SK-MEL-5 (cell line): ENCODE results near the gene FBXW4. TPM values are rescaled to one million over a fixed set of nuclear protein-coding genes. Genes with fewer than 3 reads are reported as not detected.
A peak's percentile ranks its signal among the peaks of the same experiment; 100 is the strongest.

ENCODE experiments used
- DNase-seq: peaks from one replicate; pipeline ENCODE4 v3.0.0-alpha.2; 2016; ENCODE audit warnings: low read depth, low spot score
- in situ Hi-C: cut with HindIII; loops from 2 replicates; pipeline ENCODE4 v1.10.0; 2016; ENCODE audit warnings: low sequenced_read_pairs, high pct_unique_total_duplicates, low pct_unique_long_range_greater_than_20kb
- total RNA-seq: library from RNA; depleted of rRNA; stranded (reverse); fragments of >200 nt; shearing (Covaris generic); gene quantifications from 2 replicates; pipeline ENCODE4 v1.2.3, GENCODE V29; 2014

FBXW4 gene
- total RNA-seq, 1 experiment from 2014 or later: 6.8 TPM

DNA sequence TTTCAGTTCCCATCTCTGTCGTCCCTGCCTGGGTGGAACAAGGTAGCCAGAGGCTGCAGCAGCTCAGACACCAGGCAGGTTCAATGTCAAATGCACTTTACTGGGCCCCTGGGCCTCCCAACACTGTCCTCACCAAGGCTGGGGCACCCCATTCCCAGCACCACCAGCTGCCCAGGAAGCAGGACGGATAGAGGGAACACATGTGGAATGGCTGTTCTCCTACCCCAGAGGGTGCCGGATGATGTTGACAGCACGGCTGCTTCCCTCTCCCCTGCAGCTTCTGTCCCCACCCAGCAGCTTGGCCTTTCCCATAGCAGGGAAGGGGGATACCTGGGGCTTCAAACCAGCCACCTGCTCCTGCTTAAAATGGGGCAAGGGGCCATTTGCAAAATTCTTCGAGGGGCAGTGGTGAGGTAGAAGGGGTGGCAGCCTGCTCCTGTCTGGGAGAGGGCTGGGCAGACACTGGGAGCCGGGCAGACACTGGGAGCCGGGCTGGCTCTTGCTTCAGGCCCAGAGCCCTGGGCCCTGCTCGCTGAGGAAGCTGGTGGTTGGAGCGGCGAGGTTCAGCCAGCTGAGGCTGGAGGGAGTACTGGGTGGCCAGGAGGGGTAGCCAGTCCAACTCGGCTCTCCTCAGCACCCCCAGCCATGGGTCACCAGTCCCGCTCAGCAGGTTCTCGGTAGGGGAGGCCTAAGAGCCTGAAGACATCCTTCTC, 116.0 kb downstream of the FBXW4 start:
- in situ Hi-C loops: no loop called here
- no peak for DNase-seq

DNA sequence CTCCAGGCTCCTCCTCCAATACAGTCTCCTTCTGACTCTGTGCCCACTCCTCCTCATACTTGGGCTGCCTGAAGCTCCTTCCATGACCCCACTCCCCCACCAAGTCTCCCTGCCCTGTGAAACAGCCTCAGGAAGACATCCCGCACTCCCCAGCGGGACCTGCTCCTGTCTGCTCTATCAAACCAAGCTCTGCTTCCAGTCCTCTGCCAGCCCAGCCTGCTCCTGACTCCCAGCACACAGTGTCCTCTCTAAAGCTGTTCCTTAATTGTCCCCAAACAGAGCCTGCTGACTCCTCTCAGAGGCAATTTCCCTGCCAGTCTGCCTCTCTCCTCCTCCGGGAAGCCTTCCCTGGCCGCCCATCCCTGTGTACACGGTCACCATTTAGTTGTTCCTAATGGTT, 116.8 kb downstream of the FBXW4 start:
- in situ Hi-C loops: no loop called here
- DNase-seq: no peak

- no peak for DNase-seq
- in situ Hi-C loops: no loop called here
Measured at GRCh38 chr10:101577121-101577871, 117.7 kb downstream of the FBXW4 start.

DNA sequence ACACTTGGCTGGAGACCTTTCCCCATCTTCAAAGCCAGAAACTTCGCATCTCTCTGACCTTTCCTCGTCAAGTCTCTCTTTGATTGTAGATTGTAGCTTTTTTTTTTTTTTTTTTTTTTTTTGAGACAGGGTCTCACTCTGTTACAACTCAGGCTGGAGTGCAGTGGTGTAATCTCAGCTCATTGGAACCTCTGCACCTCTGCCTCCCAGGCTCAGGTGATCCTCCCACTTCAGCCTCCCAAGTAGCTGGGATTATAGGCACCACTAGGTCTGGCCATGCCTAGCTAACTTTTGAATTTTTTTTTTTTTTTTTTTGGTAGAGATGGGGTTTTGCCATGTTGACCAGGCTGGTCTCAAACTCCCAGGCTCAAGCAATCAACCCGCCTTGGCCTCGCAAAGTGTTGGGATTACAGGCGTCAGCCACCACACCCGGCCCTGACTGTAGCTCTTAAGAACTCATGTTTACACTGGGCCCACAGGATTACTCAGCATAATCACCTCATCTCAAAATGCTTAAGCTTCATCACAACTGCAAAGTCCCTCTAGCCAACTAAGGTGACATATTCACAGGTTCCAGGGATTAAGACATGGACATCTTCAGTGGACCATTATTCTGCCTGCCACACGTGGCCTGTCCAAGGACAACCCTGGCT, 118.6 kb downstream of the FBXW4 start:
- DNase-seq: no peak
- in situ Hi-C loops: no loop called here

- DNase-seq: no peak
- in situ Hi-C loops: no loop called here
Measured at GRCh38 chr10:101575580-101576210, 119.3 kb downstream of the FBXW4 start.

DNA sequence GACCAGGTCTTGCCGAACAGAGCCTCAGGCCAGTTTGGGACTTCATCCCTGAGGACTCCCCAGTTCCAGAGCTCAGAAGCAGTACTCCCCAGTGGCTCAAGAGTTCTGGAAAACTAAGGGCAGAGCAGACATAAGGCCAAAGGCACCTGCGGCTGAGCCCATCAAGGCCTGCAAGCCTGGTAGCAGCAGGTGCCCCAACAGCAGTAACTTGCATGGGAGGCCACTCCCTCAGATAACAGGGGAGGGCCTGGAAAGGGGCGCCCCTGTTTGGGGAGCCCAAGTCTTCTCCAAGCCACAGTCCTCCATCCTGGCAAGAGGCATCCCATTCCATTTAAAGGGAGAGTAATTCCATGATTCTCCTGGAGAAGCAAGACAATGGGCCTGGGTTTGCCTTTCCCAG, 119.9 kb downstream of the FBXW4 start:
- in situ Hi-C loops: no loop called here
- DNase-seq: no peak

DNA sequence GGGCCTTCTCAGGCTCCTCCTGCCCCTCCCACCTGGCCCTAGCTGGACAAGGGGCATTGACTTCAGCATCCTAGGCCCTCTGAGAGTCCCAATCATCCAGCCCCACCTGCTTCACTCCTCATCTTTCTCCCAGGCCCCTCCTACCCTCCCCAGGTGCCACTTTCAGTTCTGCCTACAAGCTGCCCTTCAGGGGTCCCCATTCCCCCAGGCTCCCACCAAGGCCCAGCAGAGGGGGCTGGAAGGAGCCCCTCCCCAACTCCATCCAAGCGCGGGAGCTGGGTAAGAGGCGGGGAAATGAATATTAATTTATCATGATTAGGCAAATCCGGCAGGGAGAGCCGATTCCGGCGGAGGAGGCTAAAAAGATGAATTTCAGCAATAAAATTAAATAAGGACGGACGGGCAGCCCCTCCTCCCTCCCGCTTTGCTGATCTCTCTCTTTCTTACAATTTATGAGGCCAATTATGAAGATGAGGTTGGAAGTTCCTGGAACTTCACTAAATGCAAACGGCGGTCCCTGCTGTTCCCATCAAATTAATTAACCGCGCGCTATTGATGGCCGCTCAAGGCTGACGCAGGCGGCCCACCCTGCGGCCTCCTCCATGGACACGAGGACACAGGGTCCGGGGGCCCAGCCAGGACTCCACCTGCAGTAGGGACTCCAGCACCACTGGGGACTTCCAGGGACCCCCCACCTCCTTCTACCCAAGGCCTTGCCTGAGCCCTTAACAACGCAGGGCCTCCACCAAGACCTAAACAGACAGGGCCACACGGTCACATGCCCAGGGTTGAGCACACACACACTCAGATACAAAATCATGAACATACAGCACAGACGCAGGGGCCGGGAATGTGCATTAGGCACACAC, 120.9 kb downstream of the FBXW4 start:
- in situ Hi-C loops: no loop called here

GRCh38 chr10:101572785-101573184, 122.2 kb downstream of the FBXW4 start:
- DNase-seq: no peak
- in situ Hi-C loops: no loop called here

More for the DNA sequence above, 120.9 kb downstream of the FBXW4 start:
- no peak for DNase-seq

DNA sequence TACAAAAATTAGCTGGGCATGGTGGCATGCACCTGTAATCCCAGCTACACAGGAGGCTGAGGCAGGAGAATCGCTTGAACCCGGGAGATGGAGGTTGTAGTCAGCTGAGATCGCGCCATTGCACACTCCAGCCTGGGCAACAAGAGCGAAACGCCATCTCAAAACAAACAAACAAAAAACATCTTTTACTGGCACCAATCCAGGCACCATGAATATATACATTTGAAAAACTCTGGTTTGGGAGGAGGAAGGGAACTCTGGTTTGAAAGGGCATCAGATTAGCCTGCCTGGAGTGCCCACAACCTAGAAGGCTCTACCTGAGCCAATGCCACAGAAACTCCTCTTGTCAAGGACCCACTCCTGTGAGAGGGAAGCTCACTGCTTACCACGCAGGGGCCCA, 122.8 kb downstream of the FBXW4 start:
- DNase-seq: no peak
- in situ Hi-C loops: no loop called here

- DNase-seq: no peak
- in situ Hi-C loops: no loop called here
Measured at GRCh38 chr10:101571271-101571925, 123.6 kb downstream of the FBXW4 start.

DNA sequence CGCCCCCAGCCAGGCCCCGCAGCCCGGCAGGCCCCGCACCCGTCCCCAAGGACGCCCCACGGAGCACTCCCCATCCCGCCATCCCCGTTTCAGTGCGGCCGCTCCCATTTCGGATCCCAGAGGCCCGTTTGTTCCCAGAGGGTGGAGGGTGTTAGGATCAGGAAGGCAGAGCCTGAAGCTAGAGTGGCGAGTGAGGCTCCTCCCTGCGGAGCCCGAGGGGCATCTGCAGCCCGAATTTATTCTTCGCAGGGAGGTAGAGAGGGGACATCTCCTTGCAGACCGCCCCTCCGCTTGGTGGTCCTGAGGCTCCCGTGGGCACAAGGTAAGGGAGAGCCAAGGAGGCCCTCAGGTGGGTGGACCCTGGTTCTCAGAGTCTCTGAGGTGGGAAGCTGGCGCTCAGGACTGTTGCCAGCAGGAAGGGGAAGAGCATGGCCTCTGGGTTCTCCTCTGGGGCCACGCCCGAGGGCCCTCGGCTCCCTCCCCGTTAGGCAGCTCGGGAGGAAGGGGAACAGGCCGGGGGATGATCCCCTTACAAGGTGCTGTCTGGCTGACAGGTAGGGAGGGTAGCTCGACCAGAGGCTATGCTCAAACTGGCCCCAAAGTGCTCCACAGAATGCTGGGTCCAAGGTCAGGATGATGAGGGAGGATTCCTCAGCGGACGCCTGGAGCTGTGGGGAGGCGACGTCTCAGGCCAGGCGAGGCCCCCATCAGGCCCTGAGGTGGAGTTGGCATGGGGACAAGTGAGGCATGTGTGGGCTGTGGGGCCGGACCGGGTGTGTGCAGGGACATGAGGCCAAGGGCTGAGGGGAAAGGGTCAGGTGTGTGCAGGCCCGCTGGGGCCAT, 124.3 kb downstream of the FBXW4 start:
- DNase-seq: no peak
- in situ Hi-C loops: no loop called here

GRCh38 chr10:101569622-101570427, 125.1 kb downstream of the FBXW4 start:
- in situ Hi-C loops: no loop called here
- DNase-seq: peak; percentile 62

- in situ Hi-C loops: no loop called here
- DNase-seq: no peak
Measured at GRCh38 chr10:101569323-101569621, 125.7 kb downstream of the FBXW4 start.

DNA sequence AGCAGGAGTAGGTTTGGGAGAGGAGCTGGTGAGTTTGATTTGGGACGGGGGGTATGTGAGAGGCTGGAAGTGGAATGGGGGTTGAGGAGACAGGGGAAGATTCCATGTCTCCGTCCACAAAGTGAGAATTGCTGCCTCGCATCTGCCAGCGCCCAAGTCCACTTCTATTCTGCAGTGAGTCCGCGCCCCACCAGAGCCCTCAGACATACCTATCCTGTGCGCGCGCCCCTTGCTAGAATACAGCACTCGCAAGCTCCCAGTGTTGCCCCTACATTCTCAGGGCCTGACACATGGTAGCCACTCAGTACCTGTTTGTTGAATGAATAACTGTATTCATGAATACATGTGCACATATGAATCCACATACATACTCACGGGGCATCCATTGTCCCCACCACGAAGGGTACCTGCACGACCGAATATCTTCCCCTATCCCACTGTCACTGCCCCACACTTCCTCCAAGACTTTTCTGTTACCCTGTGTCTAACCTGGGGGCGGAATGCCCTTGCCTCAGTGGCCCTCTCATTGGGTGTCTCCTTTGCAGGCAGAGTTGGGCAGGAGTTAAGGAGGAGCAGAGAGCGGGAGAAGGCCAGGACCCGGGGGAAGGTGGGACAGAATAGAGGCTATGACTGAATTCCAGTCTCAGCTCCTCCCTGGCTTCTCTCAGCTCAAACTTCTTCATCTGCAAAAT, 126.8 kb downstream of the FBXW4 start:
- no peak for DNase-seq
- in situ Hi-C loops: no loop called here
